Measurements from ENCODE around the gene STXBP6.

GRCh38 chr14:25069879-25070278 lies 19.9 kb upstream of the STXBP6 start:
- TF ChIP-seq POLR2AphosphoS5 (IDR thresholded peaks at IDR 0.05) (no peak), CTCF (IDR thresholded peaks at IDR 0.05) (no peak), EP300 (IDR thresholded peaks at IDR 0.05) (no peak)

All from suprapubic skin (tissue), 4 donors.